ENCODE data around the gene NOL9.
A peak's percentile ranks its signal among the peaks of the same experiment; 100 is the strongest.

NOL9 gene

DNA sequence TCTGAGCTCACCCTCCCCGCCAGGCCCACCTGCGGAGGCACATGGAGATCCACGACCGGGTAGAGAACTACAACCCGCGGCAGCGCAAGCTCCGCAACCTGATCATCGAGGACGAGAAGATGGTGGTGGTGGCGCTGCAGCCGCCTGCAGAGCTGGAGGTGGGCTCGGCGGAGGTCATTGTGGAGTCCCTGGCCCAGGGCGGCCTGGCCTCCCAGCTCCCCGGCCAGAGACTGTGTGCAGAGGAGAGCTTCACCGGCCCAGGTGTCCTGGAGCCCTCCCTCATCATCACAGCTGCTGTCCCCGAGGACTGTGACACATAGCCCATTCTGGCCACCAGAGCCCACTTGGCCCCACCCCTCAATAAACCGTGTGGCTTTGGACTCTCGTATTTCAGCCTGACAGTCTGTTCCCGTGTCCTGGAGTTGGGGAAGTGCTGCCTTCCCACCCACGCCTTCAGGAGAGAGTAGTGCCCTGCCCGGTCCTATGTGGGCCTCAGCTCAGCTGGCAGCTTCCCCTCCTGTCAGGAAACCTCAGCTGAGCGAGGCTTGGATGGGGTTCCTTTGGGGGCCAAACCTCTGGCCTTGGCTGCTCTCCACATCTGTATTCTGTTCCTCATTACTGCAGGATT is 34.7 kb upstream of the NOL9 start:
- DNase-seq: no peak

- no peak for DNase-seq
Measured at GRCh38 chr1:6588128-6588892, 34.0 kb upstream of the NOL9 start.

- DNase-seq: no peak
Measured at GRCh38 chr1:6587261-6588005, 33.1 kb upstream of the NOL9 start.

DNA sequence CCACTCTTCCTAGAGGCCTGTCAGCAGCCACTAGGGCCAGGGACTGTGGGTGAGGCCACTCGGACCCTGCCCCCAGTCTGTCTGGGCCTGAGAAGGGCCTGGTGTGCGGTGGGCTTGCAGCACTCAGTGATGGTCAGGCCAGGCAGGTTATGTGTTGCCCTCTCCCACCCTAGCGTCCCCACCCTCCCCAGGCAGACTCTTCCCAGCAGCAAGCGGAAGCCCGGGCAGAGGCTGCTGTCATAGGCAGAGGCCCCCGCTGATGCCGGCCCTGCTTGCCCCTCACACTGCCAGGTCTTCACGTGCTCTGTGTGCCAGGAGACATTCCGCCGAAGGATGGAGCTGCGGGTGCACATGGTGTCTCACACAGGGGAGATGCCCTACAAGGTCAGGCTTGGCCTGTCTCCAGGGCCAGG is 32.1 kb upstream of the NOL9 start:
- no peak for DNase-seq

DNA sequence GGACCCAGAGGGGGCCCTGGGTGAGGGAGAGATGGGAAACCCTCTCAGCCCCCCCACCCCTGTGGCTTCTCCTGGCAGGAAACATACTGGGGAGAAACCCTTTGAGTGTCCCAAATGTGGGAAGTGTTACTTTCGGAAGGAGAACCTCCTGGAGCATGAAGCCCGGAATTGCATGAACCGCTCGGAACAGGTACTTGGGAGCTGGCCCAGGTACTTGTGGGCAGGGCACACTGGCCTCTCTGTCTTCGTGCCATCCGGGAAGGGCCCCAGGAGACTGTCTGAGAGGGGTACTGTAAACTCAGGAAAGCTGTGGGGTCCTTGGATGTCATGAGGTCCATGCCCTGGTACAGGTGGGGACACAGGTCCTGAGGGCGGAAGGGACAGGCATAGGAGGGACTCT is 31.5 kb upstream of the NOL9 start:
- no peak for DNase-seq

DNA sequence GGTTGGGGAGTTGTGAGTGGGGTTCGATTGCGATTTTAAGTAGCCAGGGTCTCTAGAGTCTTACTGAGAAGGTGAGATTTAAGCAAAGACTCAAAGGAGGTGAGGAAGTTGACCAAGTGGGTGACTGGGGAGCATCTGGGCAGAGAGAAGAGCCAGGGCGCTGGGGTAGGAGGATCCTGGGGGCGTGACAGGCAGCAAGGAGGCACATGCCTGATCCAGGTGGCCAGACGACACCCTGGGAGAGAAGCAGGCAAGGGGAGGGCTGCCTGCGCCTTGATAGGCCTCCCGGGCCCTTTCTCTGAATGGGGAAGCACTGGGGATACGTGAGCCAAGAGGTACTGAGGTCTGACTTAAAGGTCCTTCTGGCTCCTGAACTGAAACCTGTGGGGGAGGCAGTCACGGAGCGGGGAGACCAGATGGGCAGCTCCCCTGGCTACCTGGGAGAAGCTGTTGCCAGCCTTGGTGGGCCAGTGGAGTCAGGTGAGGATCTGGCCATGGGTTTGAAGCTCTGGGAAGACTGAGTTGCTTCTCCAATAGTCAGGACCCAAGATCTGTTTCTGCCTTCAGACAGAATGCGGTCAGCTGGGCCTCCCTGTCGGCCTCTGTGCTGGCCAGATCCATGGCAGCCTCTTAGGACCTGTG is 30.9 kb upstream of the NOL9 start:
- no peak for DNase-seq

GRCh38 chr1:6584126-6585080 is 30.1 kb upstream of the NOL9 start:
- DNase-seq: no peak

DNA sequence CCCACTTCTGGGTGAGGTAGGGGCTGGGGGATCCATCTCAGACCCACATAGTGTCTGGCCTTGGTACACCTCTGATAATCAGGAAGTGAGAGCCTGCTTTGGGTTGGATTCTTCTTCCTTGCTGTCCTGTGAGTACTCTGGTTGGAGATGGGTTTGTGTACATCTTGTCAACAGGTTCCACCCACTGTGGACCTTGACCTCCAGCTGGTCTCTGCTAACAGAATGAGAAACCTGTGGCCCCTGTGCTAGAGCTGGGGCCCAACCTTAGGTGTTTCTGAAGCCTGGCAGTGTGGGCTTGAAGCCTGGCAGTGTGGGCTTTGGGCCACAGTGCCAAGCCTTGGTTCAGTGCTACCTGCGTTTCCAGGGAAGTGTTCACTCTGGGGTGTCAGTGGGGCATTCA is 28.1 kb upstream of the NOL9 start:
- DNase-seq: no peak

GRCh38 chr1:6581561-6582305 is 27.4 kb upstream of the NOL9 start:
- no peak for DNase-seq

- DNase-seq: no peak
Measured at GRCh38 chr1:6580593-6581409, 26.5 kb upstream of the NOL9 start.

- no peak for DNase-seq
Measured at GRCh38 chr1:6580119-6580592, 25.8 kb upstream of the NOL9 start.

GRCh38 chr1:6579374-6580118 is 25.2 kb upstream of the NOL9 start, which contains the start of gene ZBTB48:
ZBTB48 (plus strand) TSS chr1:6579994; CDS start chr1:6580610, 616 bp downstream.
- DNase-seq: peak; percentile 98

GRCh38 chr1:6578624-6579373 is 24.5 kb upstream of the NOL9 start:
- DNase-seq: no peak

DNA sequence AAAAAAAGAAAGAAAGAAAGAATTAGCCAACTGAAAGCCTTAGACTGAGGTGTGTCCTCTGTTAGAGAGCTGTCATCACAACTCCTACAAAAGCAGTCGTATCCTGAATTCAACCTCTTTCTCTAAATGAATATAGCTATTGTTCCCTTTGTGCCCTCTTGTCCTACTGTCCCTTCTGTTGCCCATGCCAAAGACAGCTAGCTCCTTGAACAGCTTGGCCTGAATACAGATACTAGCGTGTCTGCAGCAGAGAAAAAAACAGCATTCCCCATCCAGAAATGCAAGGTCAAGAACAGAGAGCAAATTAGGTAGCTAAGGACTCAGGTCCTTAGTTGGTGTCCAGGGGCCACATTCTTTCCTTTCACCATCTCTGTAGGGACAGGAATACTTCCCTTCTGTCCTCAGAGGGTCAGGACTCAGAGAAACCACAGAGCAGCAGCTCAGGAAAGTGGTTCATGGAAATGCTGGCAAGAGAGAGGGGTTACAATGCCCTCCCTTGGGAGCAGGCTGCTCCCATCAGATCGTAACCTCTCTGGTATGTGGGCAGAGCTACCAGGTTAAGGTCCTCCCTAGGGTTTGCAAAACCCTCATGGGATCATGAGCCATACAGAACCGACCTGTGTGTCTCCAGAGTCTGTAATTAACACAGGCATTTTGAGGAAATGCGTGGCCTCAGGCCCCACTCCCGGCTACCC is 23.7 kb upstream of the NOL9 start:
- no peak for DNase-seq

GRCh38 chr1:6574818-6575217 is 20.5 kb upstream of the NOL9 start:
- no peak for DNase-seq

DNA sequence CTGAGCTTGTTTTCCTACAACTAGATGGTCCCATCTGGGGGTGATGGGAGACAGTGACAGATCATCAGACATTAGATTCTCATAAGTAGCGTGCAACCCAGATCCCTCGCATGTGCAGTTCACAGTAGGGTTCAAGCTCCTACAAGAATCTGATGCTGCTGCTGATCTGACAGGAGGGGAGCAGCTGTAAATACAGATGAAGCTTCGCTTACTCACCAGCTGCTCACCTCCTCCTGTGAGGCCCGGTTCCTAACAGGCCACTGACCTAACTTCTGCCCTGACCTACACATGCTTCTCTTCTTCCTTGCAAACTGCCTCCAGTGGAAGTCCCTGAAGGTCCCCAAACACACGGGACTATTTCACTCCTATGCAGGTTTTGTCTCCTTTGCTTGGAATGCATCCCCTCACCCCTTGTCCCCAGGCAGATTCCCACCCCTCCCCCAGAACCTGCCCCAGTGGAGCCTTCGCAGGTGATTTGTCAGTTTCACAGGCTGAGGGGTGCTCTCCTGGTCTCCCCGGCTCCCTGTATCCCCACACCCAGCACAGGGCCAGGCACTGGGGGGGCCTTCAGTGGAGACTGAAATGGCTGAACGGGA is 19.8 kb upstream of the NOL9 start:
- DNase-seq: no peak

GRCh38 chr1:6572653-6573383 is 18.5 kb upstream of the NOL9 start:
- no peak for DNase-seq

Measured in EL (cell line).